ENCODE results near the gene RPRD1B.
"Not testable (repeated sequence)": the region's sequence is repeated elsewhere in the genome, so short reads cannot be mapped to it uniquely, and the experiment has no call there.

DNA sequence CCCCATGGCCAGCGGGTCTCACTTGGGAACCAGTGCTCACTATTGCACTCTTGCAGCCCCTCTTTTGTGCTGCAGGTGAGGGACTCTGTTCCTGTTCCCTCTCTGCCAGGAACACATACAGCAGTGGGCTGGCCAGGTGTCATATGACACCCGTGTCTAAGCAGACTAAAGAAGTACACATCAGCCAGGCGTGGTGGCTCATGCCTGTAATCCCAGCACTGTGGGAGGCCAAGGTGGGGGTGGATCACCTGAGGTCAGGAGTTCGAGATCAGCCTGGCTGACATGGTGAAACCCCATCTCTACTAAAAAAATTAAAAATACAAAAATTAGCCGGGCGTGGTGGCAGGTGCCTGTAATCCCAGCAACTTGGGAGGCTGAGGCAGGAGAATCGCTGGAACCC, 74.4 kb downstream of the RPRD1B start:
- not testable (repeated sequence) for TF ChIP-seq GATA2 (IDR thresholded peaks at IDR 0.05; ENCODE audit: insufficient read depth, insufficient read length, low read depth, low read length); EZH2 (IDR thresholded peaks at IDR 0.05; ENCODE audit: borderline replicate concordance, low read depth, low read length, severe bottlenecking); POLR2A (IDR thresholded peaks at IDR 0.05; ENCODE audit: low read depth, low read length); POLR2AphosphoS5 (IDR thresholded peaks at IDR 0.05; ENCODE audit: insufficient read depth, low read depth, low read length); JUN (IDR thresholded peaks at IDR 0.05; ENCODE audit: borderline replicate concordance, insufficient read depth, insufficient read length, low read depth); FOS (IDR thresholded peaks at IDR 0.05; ENCODE audit: borderline replicate concordance, insufficient read depth, low read length); MYC (IDR thresholded peaks at IDR 0.05; ENCODE audit: low read depth, low read length)
- TF ChIP-seq, protein P1, sequence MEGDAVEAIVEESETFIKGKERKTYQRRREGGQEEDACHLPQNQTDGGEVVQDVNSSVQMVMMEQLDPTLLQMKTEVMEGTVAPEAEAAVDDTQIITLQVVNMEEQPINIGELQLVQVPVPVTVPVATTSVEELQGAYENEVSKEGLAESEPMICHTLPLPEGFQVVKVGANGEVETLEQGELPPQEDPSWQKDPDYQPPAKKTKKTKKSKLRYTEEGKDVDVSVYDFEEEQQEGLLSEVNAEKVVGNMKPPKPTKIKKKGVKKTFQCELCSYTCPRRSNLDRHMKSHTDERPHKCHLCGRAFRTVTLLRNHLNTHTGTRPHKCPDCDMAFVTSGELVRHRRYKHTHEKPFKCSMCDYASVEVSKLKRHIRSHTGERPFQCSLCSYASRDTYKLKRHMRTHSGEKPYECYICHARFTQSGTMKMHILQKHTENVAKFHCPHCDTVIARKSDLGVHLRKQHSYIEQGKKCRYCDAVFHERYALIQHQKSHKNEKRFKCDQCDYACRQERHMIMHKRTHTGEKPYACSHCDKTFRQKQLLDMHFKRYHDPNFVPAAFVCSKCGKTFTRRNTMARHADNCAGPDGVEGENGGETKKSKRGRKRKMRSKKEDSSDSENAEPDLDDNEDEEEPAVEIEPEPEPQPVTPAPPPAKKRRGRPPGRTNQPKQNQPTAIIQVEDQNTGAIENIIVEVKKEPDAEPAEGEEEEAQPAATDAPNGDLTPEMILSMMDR (IDR thresholded peaks at IDR 0.05; ENCODE audit: extremely low read depth in 1 of 2, insufficient read depth in 1 of 2, low read depth in 1 of 2, low read length in 2 of 2), result not testable (repeated sequence)
